GM03348 (cell line): ENCODE results near the gene GPATCH8.
"Not testable (repeated sequence)": the region's sequence is repeated elsewhere in the genome, so short reads cannot be mapped to it uniquely, and the experiment has no call there.

ENCODE experiments used
- DNase-seq: peaks from one replicate; pipeline ENCODE4 v3.0.0; 2012; ENCODE audit warnings: low spot score

The GPATCH8 gene

GRCh38 chr17:44527102-44527501 lies 23.9 kb upstream of the GPATCH8 start:
- no peak for DNase-seq

GRCh38 chr17:44523672-44523972 lies 20.4 kb upstream of the GPATCH8 start:
- no peak for DNase-seq

DNA sequence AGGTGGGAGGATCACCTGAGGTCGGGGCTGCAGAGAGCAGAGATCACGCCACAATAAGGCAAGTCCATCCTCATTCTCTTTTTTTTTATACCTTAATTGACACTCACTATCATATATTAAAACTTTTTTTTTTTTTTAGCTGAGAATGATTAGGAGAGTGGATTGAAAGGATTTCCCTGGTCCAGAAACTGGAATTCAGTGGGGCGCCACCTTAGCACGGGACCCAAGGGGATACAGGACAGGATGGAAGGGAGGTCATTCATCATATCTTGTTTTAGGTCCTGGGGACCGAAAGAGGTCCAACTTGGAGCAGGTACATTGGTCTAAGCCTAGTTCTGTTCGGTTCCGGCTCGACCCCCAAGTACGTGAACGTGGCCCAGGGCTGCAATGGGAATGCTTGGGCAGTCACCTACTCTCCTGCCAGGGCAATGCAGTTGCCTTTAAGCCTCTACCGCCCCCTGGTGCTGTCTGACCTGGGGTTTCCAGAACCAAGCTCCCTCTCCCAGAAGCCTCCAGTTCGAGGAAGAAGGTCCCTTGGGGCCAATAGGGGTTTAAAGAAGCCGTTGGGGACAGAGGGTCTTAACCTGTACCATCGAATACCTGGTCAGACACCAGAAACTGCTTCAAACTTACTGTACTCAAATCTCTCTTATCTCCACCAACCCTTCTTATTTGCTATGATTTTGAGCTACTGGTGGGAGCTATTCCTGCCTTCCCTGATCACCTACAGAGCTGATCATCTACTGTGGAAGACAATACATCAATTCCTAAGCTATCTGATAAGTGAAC lies 19.9 kb upstream of the GPATCH8 start:
- peak; percentile 82 for DNase-seq

GRCh38 chr17:44518032-44518431 lies 14.8 kb upstream of the GPATCH8 start:
- peak; percentile 65 for DNase-seq

DNA sequence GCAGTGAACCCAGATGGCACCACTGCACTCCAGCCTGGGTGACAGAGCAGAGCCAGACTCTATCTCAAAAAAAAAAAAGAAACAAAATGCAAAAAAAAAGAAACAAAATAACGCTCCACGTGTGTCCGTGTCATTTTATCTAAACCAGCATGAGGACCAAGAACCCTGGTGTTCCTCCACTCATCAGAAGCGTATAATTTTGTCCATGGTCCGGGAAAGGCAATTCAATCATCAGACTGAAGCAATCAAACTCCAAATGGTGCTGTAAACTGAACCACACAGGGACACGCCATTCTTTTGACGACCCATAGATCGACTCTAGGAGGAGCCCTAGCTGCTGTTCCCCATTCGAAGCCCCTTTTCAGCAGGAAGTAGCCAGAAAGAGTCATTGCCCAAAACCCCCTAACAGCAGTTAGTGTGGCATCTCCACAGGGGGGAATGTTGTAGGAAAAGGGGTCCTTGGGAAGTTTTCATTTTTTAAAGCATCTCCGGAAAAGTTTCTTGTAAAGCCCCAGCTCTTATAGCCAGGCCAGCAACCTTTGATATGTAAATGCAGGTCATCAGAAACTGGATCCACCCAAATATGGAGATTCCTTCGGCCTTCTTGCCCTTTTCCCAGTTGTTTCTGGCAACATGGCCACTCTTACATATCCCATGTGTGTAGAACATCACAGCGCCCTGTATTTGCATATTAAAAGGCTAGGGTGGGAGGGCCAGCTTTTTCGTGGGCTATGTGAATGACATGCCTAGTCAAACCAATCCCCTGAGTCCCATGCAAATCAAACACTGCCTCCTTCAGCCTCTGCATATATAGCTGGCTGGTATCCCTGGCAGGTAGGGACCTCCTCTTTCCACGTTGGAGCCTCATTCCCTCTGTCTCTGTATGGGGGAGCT lies 8.3 kb upstream of the GPATCH8 start:
- not testable (repeated sequence) for DNase-seq

GRCh38 chr17:44506939-44507604 lies 3.9 kb upstream of the GPATCH8 start:
- DNase-seq, result not testable (repeated sequence)

- peak; percentile 26 for DNase-seq
Measured at GRCh38 chr17:44502598-44503146, 534 bp downstream of the GPATCH8 start.

DNA sequence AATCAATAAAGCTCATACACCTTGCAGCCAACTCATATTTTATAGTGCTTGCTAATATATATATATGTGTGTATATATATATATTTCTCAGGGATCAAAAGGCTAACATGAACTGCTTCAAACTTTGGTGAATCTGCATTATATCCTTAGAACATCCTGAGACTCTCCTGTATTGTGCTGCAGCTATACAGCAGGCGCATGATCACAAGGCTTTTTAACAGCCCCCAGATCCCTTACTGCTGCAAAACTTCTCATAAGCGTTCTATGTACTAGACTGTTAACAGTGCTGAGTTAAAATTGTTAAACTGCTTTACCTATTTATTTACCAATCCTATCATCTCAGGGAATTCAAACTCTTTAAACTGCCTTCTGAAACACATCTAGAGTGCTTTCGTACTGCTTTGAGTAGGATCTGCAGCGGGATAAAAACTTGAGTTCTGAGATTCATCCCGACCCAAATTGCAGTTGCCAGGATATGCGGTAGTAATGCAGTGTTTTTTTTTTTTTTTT lies 1.3 kb downstream of the GPATCH8 start:
- DNase-seq, result no peak

DNA sequence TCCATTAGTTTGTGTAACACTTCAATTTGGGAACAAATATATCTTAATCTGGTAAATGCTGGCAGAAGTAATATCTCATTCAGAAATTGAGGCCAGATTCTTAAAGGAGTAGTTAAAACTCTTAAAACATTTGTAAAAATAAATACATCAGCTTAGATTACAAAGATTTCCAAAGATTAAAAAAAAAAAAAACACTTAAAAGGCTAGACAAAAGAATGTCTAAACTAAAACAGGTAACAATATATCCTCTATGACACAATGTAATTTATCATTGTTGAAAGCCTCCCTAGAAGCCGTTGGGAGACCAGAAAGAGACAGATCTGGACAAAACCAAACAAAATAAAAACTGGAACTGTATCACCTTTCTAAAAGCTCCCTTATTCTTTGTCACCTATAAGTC lies 3.5 kb downstream of the GPATCH8 start:
- no peak for DNase-seq

DNA sequence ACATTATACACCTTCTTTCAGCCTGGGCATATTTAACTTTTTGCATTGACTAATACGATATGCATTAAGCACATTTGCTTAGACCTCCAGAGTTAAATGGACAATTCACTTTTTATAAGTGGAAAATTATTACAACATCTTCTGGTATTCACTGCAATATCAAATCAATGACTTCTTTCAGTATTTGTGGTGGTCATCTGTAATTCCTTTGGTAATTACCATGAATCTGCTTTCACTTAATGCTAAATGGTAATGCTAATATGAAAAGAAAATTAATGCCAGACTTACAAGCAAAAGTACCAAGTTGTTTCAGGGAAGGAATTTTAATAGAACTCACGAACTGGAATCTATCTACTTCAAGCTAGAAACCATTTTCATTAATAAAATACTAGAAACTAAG lies 6.4 kb downstream of the GPATCH8 start:
- peak; percentile 37 for DNase-seq

GRCh38 chr17:44493339-44493738 lies 9.9 kb downstream of the GPATCH8 start:
- DNase-seq, result no peak

- DNase-seq, result no peak
Measured at GRCh38 chr17:44492706-44493272, 10.4 kb downstream of the GPATCH8 start.

DNA sequence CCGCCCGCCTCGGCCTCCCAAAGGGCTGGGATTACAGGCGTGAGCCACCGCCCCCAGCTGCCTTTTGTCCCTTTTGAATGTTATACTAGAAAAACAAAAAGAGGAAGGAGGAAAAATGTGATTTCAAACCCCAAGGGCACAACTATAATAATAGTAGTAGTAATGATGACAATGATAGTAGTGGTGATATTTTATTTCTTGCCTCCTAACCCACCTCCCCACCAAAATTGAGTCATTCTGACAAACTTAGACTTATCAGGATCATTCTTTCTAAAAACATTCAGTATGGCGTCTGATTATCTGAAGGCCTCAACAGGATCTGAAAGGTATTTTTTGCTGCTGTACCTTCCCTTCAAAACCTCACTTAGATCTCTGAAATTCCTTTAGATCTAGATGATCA lies 13.6 kb downstream of the GPATCH8 start:
- no peak for DNase-seq

DNA sequence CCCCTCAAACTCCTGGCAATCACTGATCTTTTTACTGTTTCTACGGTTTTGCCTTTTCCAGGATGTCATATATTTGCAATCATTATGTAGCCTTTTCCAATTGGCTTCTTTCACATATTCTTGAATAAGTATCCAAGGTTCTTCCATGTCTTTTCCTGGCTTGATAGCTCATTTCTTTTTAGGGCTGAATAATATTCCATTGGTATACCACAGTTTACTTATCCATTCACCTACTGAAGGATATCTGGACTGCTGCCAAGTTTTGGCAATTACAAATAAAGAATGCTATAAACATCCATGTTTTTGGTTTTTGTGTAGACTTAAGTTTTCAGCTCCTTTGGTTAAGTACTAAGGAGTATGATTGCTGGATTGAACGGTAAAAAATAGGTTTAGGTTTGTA lies 16.0 kb downstream of the GPATCH8 start:
- DNase-seq, result no peak

DNA sequence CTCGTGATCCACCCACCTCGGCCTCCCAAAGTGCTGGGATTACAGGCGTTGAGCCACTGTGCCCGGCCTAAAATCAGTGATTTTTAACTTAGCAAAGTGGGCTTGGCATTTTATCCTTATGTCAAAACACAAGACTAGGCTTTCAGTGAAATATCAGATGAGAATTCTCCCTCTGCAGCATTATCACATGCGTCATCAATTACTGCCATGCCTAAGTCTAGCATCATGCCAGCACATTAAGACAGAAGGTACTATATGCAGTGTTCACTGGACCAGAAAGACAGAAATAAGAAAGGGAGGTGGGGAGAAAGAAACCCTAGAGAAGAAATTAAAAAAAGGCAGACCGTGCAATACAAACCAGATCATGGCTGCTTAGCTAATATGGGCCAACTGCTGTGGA lies 29.8 kb downstream of the GPATCH8 start:
- no peak for DNase-seq

DNA sequence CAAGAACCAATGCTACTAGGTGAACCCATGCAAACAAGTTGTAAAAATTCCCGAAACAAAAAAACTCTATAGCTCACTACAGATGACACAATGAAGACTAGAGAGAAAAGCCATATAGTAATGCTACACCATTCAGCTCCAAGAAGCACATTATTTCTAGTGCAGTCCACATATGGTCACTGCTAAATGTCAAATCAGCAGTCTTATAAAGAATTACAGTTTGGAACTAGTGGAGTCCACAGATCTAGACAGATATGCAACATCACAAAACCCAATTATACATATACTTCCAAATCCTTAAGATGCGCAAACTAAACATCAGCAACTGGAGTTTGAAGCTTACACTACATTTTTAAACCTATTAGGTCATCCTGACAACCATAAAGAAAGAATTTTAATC lies 33.5 kb downstream of the GPATCH8 start:
- DNase-seq, result no peak

DNA sequence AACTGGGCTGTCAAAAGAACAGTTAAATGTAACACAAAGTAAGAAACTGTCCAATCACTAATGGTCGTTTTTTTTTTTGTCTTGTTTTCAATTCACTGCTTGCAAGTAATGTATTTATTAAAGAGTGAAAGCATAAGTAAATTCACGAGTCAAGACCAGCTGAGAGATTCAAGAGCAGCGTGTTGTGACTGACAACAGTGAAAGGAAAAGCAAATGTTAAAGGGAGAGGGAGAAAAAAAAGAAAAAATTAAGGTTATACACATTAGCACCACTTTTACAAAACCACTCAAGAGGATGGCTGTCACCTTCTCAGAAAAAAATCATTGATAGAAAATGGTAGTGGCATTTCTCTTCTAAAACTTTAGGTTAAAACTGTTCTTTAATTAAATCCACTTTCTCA lies 36.1 kb downstream of the GPATCH8 start:
- DNase-seq, result no peak

DNA sequence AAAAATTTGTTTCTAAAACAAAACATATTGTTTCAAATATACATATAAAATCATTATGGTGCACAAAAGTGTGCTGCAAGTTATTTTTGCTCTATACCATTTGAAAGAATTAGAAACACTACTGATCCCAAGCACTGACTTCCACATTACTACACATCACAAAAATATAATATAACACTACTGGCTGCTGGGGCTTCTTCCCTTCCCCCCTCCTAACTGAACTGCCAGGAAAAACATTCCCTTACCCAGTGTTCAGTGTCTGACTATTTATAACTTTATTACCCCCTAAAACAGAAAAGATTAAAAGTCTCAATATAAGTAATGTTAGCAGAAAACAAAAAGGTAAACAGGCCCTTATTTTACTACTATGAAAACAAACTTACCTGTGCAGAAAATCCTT lies 36.9 kb downstream of the GPATCH8 start:
- peak; percentile 16 for DNase-seq

DNA sequence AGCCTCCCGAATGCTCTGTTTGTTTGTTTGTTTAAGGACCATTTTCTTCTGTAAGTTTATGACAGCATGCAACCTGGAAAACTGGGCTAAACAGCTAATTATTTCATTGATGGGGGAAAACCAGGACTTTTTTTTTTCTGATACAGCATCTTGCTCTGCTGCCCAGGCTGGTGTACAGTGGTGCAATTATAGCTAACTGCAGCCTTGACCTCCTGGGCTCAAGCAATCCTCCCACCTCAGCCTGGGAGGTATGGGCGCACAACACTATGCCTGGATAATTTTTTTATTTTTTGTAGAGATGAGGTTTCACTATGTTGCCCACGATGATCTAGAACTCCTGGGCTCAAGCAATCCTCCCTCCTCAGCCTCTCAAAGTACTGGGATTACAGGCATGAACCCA lies 37.3 kb downstream of the GPATCH8 start:
- DNase-seq, result no peak

DNA sequence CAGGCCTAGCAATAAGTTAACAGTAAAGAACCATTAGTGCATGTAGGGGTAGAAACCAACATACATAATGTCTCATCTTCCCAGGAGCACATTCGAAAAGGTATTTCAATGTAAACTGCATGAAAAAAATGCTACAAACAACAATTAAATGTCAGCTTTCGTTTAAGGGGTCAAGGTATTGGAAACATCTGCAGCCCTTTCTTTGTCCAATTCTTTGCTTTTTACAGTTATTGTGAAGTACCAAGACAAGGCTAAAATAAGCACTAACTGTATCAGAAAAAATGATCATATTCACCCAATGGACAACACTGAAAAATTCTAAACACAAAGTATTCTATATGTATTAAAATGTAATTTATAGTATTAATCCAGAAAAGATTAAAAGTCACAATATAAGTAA lies 37.9 kb downstream of the GPATCH8 start:
- DNase-seq, result no peak

GRCh38 chr17:44464037-44464436 lies 39.2 kb downstream of the GPATCH8 start:
- peak; percentile 48 for DNase-seq

- DNase-seq, result no peak
Measured at GRCh38 chr17:44451832-44452231, 51.4 kb downstream of the GPATCH8 start.
